PC-3 (cell line): ENCODE results near the gene CCT3. TPM values are rescaled to one million over a fixed set of nuclear protein-coding genes. Genes with fewer than 3 reads are reported as not detected.
"Not testable (repeated sequence)": the region's sequence is repeated elsewhere in the genome, so short reads cannot be mapped to it uniquely, and the experiment has no call there.

ENCODE experiments used
- ATAC-seq: fragments of 200-7000 bp; cut with Tn5 transposase; 2 replicates; pipeline ENCODE4 v1.9.1; 2020; ENCODE audit warnings: mild to moderate bottlenecking, moderate library complexity
- BruUV-seq: library from RNA; stranded (reverse); fragments of 400-500 nt; replicated peaks from 2 replicates; lab custom pipeline; 2021; lab: Mats Ljungman, UMichigan
- CTCF ChIA-PET: fragments of 300-600 bp; sonication (Branson Sonifier 250); formaldehyde crosslinking; loops from one replicate; lab custom pipeline; 2022; ENCODE audit warnings: antibody characterized with exemption; lab: Charles Lee
- POLR2A ChIA-PET: fragments of 300-600 bp; sonication (Branson Sonifier 250); formaldehyde crosslinking; loops from one replicate; lab custom pipeline; 2022; ENCODE audit warnings: antibody characterized with exemption; ENCODE audit not compliant: unreplicated experiment; lab: Charles Lee
- DNase-seq: peaks from one replicate; pipeline ENCODE4 v3.0.0-alpha.2; 2015
- H2AFZ ChIP-seq: fragments of 300-600 bp; sonication (generic); 2 replicates; pipeline ENCODE4 v1.6.0; 2016; ENCODE audit warnings: antibody characterized with exemption, low read length
- H3F3A ChIP-seq: fragments of 300-600 bp; sonication (generic); one replicate; pipeline ENCODE4 v1.6.0; 2017; ENCODE audit warnings: antibody characterized with exemption, low read length, control low read depth, mild to moderate bottlenecking; ENCODE audit not compliant: unreplicated experiment
- H3K27ac ChIP-seq: fragments of 300-600 bp; sonication (generic); 2 replicates; pipeline ENCODE4 v1.5.1; 2016; ENCODE audit warnings: mild to moderate bottlenecking, low read length
- H3K27me3 ChIP-seq: fragments of 300-600 bp; sonication (generic); 2 replicates; pipeline ENCODE4 v1.6.1; 2016; ENCODE audit warnings: low read length, mixed read lengths
- H3K36me3 ChIP-seq: fragments of 300-600 bp; sonication (generic); 2 replicates; pipeline ENCODE4 v1.6.1; 2016; ENCODE audit warnings: low read depth, mixed run types, low read length, mixed read lengths
- H3K4me1 ChIP-seq: fragments of 300-600 bp; sonication (generic); 2 replicates; pipeline ENCODE4 v1.5.1; 2016; ENCODE audit warnings: low read length; ENCODE audit not compliant: insufficient read depth
- H3K4me2 ChIP-seq: fragments of 300-600 bp; sonication (generic); 2 replicates; pipeline ENCODE4 v1.6.0; 2016; ENCODE audit warnings: low read length
- H3K4me3 ChIP-seq: fragments of 300-600 bp; sonication (generic); 2 replicates; pipeline ENCODE4 v1.5.1; 2016; ENCODE audit warnings: mild to moderate bottlenecking, low read length, mixed read lengths
- H3K79me2 ChIP-seq: fragments of 300-600 bp; sonication (generic); 2 replicates; pipeline ENCODE4 v1.6.1; 2017; ENCODE audit warnings: low read length, mixed read lengths
- H3K9ac ChIP-seq: fragments of 300-600 bp; sonication (generic); 2 replicates; pipeline ENCODE4 v1.6.0; 2016; ENCODE audit warnings: mild to moderate bottlenecking, low read length
- H3K9me2 ChIP-seq: fragments of 300-600 bp; sonication (generic); replicated peaks from 2 replicates; pipeline ENCODE4 v1.6.1; 2016; ENCODE audit warnings: mixed run types, low read length, mixed read lengths
- H3K9me3 ChIP-seq: fragments of 300-600 bp; sonication (generic); 2 replicates; pipeline ENCODE4 v1.6.1; 2016; ENCODE audit warnings: low read length, mixed read lengths
- H4K20me1 ChIP-seq: fragments of 300-600 bp; sonication (generic); 2 replicates; pipeline ENCODE4 v1.6.1; 2016; ENCODE audit warnings: low read length, mixed read lengths
- CTCF ChIP-seq: fragments of 300-600 bp; sonication (generic); conservative IDR thresholded peaks from 2 replicates; pipeline ENCODE4 v1.5.1; 2017; ENCODE audit warnings: antibody characterized with exemption, low read depth, mild to moderate bottlenecking, low read length
- EZH2 ChIP-seq: fragments of 300-600 bp; sonication (generic); IDR thresholded peaks from one replicate; pipeline ENCODE4 v1.6.1; 2017; ENCODE audit warnings: antibody characterized with exemption, mild to moderate bottlenecking, low read length; ENCODE audit not compliant: unreplicated experiment
- EZH2phosphoT487 ChIP-seq: fragments of 300-600 bp; sonication (generic); IDR thresholded peaks from 2 replicates; pipeline ENCODE4 v1.6.1; 2018; ENCODE audit warnings: mild to moderate bottlenecking, antibody characterized with exemption, low read length, borderline replicate concordance
- intact Hi-C: fragments of 100-400 bp; cut with micrococcal nuclease; formaldehyde crosslinking; loops from 2 replicates; pipeline ENCODE4 v1.9.0; 2023
- total RNA-seq: library from RNA; depleted of rRNA; stranded (reverse); fragments of >200 nt; gene quantifications from 2 replicates; pipeline ENCODE4 v1.2.3, GENCODE V29; 2014

The CCT3 gene
- total RNA-seq, 1 experiment from 2014 or later = 692 TPM

- Histone ChIP-seq H3K36me3 (no peaks in the 10 kb centered on the region), H3K9ac (no peak overlapping the region), H4K20me1 (no peaks in the 10 kb centered on the region), H3F3A (no peaks in the 10 kb centered on the region), H3K27ac (no peak overlapping the region), H3K27me3 (no peaks in the 10 kb centered on the region), H3K79me2 (no peaks in the 10 kb centered on the region), H3K4me2 (no peak overlapping the region), H2AFZ (no peak overlapping the region), H3K9me2 (no peaks in the 10 kb centered on the region), H3K4me3 (no peak overlapping the region), H3K4me1 (no peaks in the 10 kb centered on the region), H3K9me3 (no peaks in the 10 kb centered on the region)
- intact Hi-C loops = loop anchor here (1.0 kb wide), 1 partner anchor 15 kb away; no protein-coding TSS in a partner anchor
- no peak for TF ChIP-seq EZH2phosphoT487
- no peak for TF ChIP-seq CTCF
- TF ChIP-seq EZH2 = no peak
- ATAC-seq (no peak), DNase-seq (no peak)
- ChIA-PET POLR2A (no interaction called here), CTCF (no interaction called here)
- BruUV-seq = no TSS peak
Measured at GRCh38 chr1:156347331-156347730, 9.2 kb upstream of the CCT3 start.

- Histone ChIP-seq H3F3A (no peaks in the 10 kb centered on the region), H4K20me1 (no peaks in the 10 kb centered on the region), H3K27me3 (no peaks in the 10 kb centered on the region), H3K36me3 (no peaks in the 10 kb centered on the region), H2AFZ (no peak overlapping the region), H3K9ac (no peak overlapping the region), H3K79me2 (no peaks in the 10 kb centered on the region), H3K9me2 (no peaks in the 10 kb centered on the region), H3K27ac (no peak overlapping the region), H3K4me2 (no peak overlapping the region), H3K9me3 (no peaks in the 10 kb centered on the region), H3K4me3 (no peak overlapping the region), H3K4me1 (no peaks in the 10 kb centered on the region)
- no peak for DNase-seq
- TF ChIP-seq EZH2phosphoT487 = no peak
- no peak for TF ChIP-seq EZH2
- TF ChIP-seq CTCF = no peak
- no TSS peak for BruUV-seq
- POLR2A ChIA-PET = no interaction called here
- no peak for ATAC-seq
- CTCF ChIA-PET = no interaction called here
- intact Hi-C loops = loop anchor here (1.0 kb wide), 1 partner anchor 14 kb away; no protein-coding TSS in a partner anchor
Measured at GRCh38 chr1:156346636-156347035, 8.5 kb upstream of the CCT3 start.

GRCh38 chr1:156346035-156346434 lies 7.9 kb upstream of the CCT3 start:
- H3K4me3 ChIP-seq, H3K4me2 ChIP-seq, H3K4me1 ChIP-seq, H2AFZ ChIP-seq, ATAC-seq, DNase-seq, BruUV-seq, CTCF ChIA-PET, H4K20me1 ChIP-seq, POLR2A ChIA-PET, H3K27ac ChIP-seq, H3K27me3 ChIP-seq, H3K79me2 ChIP-seq, intact Hi-C loops, H3K9me3 ChIP-seq, H3K9ac ChIP-seq, H3F3A ChIP-seq, H3K36me3 ChIP-seq, H3K9me2 ChIP-seq: not testable (repeated sequence)
